Parathyroid adenoma (tissue), 2 donors: ENCODE results near the gene LRIG1.

ENCODE experiments used
- H2AFZ ChIP-seq: fragments of 300-600 bp; sonication (generic); one replicate; pipeline ENCODE4 v1.7.0; 2017; ENCODE audit warnings: antibody characterized with exemption, mild to moderate bottlenecking
- H3K27ac ChIP-seq: fragments of 300-600 bp; sonication (generic); one replicate; pipeline ENCODE4 v1.7.0; 2017
- H3K27me3 ChIP-seq: fragments of 300-600 bp; sonication (generic); one replicate; pipeline ENCODE4 v1.7.0; 2017; ENCODE audit warnings: low read length; ENCODE audit not compliant: control insufficient read depth, insufficient read depth
- H3K36me3 ChIP-seq: fragments of 300-600 bp; sonication (generic); one replicate; pipeline ENCODE4 v1.7.0; 2017; ENCODE audit warnings: low read length; ENCODE audit not compliant: control insufficient read depth, insufficient read depth
- H3K4me1 ChIP-seq: fragments of 300-600 bp; sonication (generic); one replicate; pipeline ENCODE4 v1.7.0; 2017; ENCODE audit warnings: control low read depth
- H3K4me2 ChIP-seq: fragments of 300-600 bp; sonication (generic); one replicate; pipeline ENCODE4 v1.7.0; 2017; ENCODE audit warnings: low read length
- H3K4me3 ChIP-seq: fragments of 300-600 bp; sonication (generic); one replicate; pipeline ENCODE4 v1.7.0; 2017; ENCODE audit warnings: low read depth, low read length
- H3K79me2 ChIP-seq: fragments of 300-600 bp; sonication (generic); one replicate; pipeline ENCODE4 v1.7.0; 2017; ENCODE audit warnings: control low read depth
- H3K9ac ChIP-seq: fragments of 300-600 bp; sonication (generic); one replicate; pipeline ENCODE4 v1.7.0; 2017; ENCODE audit warnings: mild to moderate bottlenecking
- H3K9me3 ChIP-seq: fragments of 300-600 bp; sonication (generic); one replicate; pipeline ENCODE4 v1.7.0; 2017; ENCODE audit warnings: low read length; ENCODE audit not compliant: control insufficient read depth
- TF ChIP-seq, protein P1 (sequence below): fragments of 300-600 bp; sonication (generic); IDR thresholded peaks from one replicate; pipeline ENCODE4 v1.7.0; 2017; ENCODE audit warnings: antibody characterized with exemption, mild to moderate bottlenecking
- donor health status: primary hyperparathyroidism.

The LRIG1 gene

DNA sequence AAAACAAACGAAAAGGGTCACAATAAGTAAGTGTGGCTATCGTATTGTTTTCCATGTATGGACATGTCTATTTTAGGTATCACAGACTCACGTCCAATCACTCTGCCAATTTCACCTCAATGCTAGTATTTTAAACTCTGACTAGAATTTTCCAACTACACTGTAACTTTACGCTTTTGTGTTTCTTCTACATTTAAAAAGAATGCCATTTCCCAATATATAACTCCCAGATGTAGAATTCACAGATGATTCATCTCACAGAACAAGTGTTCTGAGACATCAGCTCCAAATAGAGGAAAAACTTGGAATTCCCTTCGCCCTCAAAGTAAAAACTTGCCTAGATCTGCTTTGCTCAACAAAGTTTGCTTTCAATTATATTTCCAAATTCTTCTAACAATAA is 14.2 kb downstream of the LRIG1 start:
- peaks cover 27% of the 10 kb centered on the region for H3K79me2 ChIP-seq
- TF ChIP-seq, protein P1, sequence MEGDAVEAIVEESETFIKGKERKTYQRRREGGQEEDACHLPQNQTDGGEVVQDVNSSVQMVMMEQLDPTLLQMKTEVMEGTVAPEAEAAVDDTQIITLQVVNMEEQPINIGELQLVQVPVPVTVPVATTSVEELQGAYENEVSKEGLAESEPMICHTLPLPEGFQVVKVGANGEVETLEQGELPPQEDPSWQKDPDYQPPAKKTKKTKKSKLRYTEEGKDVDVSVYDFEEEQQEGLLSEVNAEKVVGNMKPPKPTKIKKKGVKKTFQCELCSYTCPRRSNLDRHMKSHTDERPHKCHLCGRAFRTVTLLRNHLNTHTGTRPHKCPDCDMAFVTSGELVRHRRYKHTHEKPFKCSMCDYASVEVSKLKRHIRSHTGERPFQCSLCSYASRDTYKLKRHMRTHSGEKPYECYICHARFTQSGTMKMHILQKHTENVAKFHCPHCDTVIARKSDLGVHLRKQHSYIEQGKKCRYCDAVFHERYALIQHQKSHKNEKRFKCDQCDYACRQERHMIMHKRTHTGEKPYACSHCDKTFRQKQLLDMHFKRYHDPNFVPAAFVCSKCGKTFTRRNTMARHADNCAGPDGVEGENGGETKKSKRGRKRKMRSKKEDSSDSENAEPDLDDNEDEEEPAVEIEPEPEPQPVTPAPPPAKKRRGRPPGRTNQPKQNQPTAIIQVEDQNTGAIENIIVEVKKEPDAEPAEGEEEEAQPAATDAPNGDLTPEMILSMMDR = no peak
- no peak overlapping the region for H3K4me2 ChIP-seq
- H3K9me3 ChIP-seq = no peaks in the 10 kb centered on the region
- no peak overlapping the region for H3K4me3 ChIP-seq
- no peaks in the 10 kb centered on the region for H3K36me3 ChIP-seq
- H3K27ac ChIP-seq = no peak overlapping the region
- no peaks in the 10 kb centered on the region for H3K27me3 ChIP-seq
- H3K9ac ChIP-seq = no peak overlapping the region
- H2AFZ ChIP-seq = no peak overlapping the region
- no peaks in the 10 kb centered on the region for H3K4me1 ChIP-seq

DNA sequence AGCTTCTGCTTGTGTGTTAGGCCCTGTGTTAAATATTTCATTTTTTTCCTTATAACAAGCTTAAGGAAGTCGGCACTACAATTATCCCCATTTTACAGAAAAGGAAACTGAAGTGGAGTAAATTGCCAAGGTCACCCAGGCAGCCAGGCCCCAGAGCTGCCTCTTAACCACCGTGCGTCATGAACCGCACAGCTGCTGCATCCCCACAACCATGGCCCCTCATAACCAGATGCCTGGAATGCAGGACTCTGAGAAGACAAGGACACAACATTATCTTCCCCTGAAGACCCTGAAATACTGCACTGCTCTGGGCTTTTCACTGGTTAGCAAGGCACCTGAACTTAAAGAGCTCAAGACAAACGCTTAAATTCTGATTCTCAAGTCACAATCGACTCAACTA is 14.6 kb downstream of the LRIG1 start:
- H3K9me3 ChIP-seq = no peaks in the 10 kb centered on the region
- TF ChIP-seq, protein P1 = no peak
- peaks cover 28% of the 10 kb centered on the region for H3K79me2 ChIP-seq
- no peak overlapping the region for H2AFZ ChIP-seq
- H3K27me3 ChIP-seq = no peaks in the 10 kb centered on the region
- no peak overlapping the region for H3K4me3 ChIP-seq
- no peak overlapping the region for H3K4me2 ChIP-seq
- no peaks in the 10 kb centered on the region for H3K4me1 ChIP-seq
- no peak overlapping the region for H3K27ac ChIP-seq
- H3K36me3 ChIP-seq = no peaks in the 10 kb centered on the region
- H3K9ac ChIP-seq = no peak overlapping the region

DNA sequence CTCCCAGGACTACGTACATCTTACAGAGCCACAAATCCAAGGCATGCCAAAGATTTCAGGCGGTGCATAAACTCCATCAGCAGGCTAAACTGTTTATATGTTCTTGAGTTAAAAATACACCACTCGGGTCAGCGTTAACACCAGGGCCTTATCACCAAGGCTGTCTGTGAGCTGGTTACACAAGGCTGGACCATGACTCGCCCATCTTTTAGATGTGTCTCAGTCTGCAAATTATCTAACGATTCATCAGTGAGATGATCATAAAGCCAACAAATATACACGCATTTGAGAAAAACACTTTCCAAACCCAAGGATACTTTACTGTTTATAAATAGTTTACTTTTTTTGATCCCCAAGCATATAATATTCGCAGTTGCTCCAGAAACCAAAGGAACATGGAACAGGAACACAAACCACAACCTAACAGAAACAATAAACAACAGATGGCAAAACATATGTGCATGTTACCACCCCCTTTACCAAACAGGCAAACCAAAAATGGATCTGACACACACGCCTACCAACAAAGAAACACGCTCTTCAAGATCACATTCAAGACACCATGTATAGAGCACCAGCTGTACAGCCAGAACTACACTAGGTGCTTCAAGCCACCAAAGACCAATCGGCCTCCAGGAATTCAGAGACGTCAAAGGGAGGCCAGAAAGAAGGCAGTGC is 15.4 kb downstream of the LRIG1 start:
- Histone ChIP-seq H3K9me3 (no peaks in the 10 kb centered on the region), H3K27ac (no peak overlapping the region), H3K36me3 (no peaks in the 10 kb centered on the region), H3K4me1 (no peaks in the 10 kb centered on the region), H3K27me3 (no peaks in the 10 kb centered on the region), H3K4me3 (no peak overlapping the region), H3K79me2 (peaks cover 26% of the 10 kb centered on the region), H2AFZ (no peak overlapping the region), H3K9ac (no peak overlapping the region), H3K4me2 (no peak overlapping the region)
- TF ChIP-seq, protein P1 = no peak

DNA sequence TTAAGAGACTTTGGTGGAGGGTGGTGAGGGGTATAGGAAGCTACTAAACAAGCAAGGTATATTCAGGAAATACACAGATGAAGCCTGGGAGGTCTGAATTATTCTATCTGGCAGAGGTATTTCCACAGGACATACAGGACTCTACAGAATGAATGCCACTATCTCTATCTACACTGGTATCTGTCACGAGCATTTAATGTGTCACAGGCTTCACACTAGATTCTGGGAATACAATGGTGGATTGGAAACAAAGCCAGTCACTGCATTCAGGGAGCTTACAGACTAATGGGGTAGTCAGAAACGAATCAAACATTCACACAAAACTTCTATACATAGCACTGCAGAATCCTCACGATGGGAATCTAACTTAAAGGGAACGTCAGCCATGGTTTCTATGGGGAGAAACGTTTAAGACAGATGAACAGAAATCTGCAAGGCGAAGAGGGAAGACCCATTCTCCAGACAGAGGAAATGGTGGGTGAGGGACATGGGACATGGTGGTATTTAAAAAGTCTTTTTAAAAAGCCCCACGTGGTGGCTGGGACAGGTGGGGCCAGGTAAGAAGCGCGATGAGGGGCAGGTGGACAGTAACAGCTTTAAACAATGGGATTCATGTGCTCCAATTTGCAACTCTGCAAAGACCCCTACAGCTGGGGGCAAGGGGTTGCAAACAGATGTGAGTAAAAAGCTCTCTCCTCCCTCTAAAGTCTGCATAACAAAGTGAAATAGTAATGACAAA is 16.5 kb downstream of the LRIG1 start:
- Histone ChIP-seq H3K4me2 (no peak overlapping the region), H3K27ac (no peak overlapping the region), H2AFZ (no peak overlapping the region), H3K36me3 (no peaks in the 10 kb centered on the region), H3K4me1 (no peaks in the 10 kb centered on the region), H3K79me2 (peaks cover 22% of the 10 kb centered on the region), H3K4me3 (no peak overlapping the region), H3K9ac (no peak overlapping the region), H3K9me3 (no peaks in the 10 kb centered on the region), H3K27me3 (no peaks in the 10 kb centered on the region)
- TF ChIP-seq, protein P1 = no peak
